H1 (cell line): ENCODE measurements around the gene ANO2. TPM values are rescaled to one million over a fixed set of nuclear protein-coding genes. Genes with fewer than 3 reads are reported as not detected.

Source experiments
- CTCF ChIA-PET: fragments of 300-600 bp; sonication (Branson Sonifier 250); formaldehyde crosslinking; loops from one replicate; lab custom pipeline; 2021; ENCODE audit not compliant: partially characterized antibody; lab: Charles Lee
- POLR2A ChIA-PET: fragments of 300-600 bp; sonication (Branson Sonifier 250); formaldehyde crosslinking; loops from one replicate; lab custom pipeline; 2021; ENCODE audit warnings: inconsistent platforms; ENCODE audit not compliant: partially characterized antibody; lab: Charles Lee
- DNase-seq, 2 experiments: peaks; one replicate each; pipeline versions ENCODE4 v3.0.0 to v3.0.0-alpha.2; 2010 to 2022; ENCODE audit warnings: low spot score in 2 of 2, low read depth in 1 of 2, mixed read lengths in 1 of 2
- FAIRE-seq: peaks from 2 replicates; lab custom pipeline; 2011; peaks lifted over from hg19 to GRCh38; lab: Jason Lieb, UNC
- H2AFZ ChIP-seq: 2 replicates; pipeline ENCODE4 v1.8.1; 2012; ENCODE audit warnings: low read length, inconsistent platforms
- H2AK5ac ChIP-seq: 2 replicates; pipeline ENCODE4 v1.6.1; 2013; ENCODE audit warnings: low read depth, low read length
- H2BK120ac ChIP-seq: replicated peaks from 2 replicates; pipeline ENCODE3; 2013; ENCODE audit warnings: low read depth, low read length, inconsistent platforms
- H2BK12ac ChIP-seq: 2 replicates; pipeline ENCODE4 v1.6.1; 2013; ENCODE audit warnings: low read depth, low read length
- H2BK15ac ChIP-seq: 2 replicates; pipeline ENCODE4 v1.6.1; 2013; ENCODE audit warnings: low read length
- H2BK20ac ChIP-seq: 2 replicates; pipeline ENCODE4 v1.6.1; 2013; ENCODE audit warnings: low read length
- H2BK5ac ChIP-seq: 2 replicates; pipeline ENCODE4 v1.6.1; 2013; ENCODE audit warnings: low read depth, low read length
- H3K14ac ChIP-seq: 2 replicates; pipeline ENCODE4 v1.6.1; 2013; ENCODE audit warnings: inconsistent platforms; ENCODE audit not compliant: insufficient read length
- H3K18ac ChIP-seq: 2 replicates; pipeline ENCODE4 v1.6.1; 2013; ENCODE audit warnings: low read length; ENCODE audit errors: extremely low read depth
- H3K23ac ChIP-seq: 2 replicates; pipeline ENCODE4 v1.6.1; 2013; ENCODE audit warnings: inconsistent platforms; ENCODE audit not compliant: insufficient read length
- H3K23me2 ChIP-seq: 2 replicates; pipeline ENCODE4 v1.6.1; 2013; ENCODE audit warnings: low read depth, low read length
- H3K27ac ChIP-seq: 2 replicates; pipeline ENCODE4 v1.6.1; 2011; ENCODE audit warnings: low read depth, low read length, inconsistent platforms
- H3K27me3 ChIP-seq, 4 experiments: replicated peaks in 1 of 4; 1 replicate in 1 of 4; 2 replicates in 3 of 4; pipeline versions ENCODE4 v1.6.1 to v1.8.1; 2011 to 2013; ENCODE audit warnings: low read length in 3 of 4, mild to moderate bottlenecking in 3 of 4, inconsistent platforms in 2 of 4, mixed read lengths in 2 of 4, moderate library complexity in 1 of 4; ENCODE audit not compliant: control insufficient read depth in 3 of 4, insufficient read depth in 3 of 4; ENCODE audit errors: extremely low read depth in 1 of 4
- H3K36me3 ChIP-seq, 4 experiments: 2 replicates each; pipeline versions ENCODE4 v1.6.1 to v1.8.1; 2011 to 2013; ENCODE audit warnings: mild to moderate bottlenecking in 4 of 4, low read length in 3 of 4, moderate library complexity in 2 of 4, control low read depth in 1 of 4, inconsistent platforms in 1 of 4; ENCODE audit not compliant: insufficient read depth in 4 of 4, control insufficient read depth in 2 of 4
- H3K4ac ChIP-seq: replicated peaks from 2 replicates; pipeline ENCODE3; 2013; ENCODE audit warnings: low read length, low read depth, mixed read lengths, inconsistent platforms; ENCODE audit not compliant: insufficient read length
- H3K4me1 ChIP-seq, 4 experiments: replicated peaks in 1 of 4; 1 replicate in 1 of 4; 2 replicates in 3 of 4; pipeline versions ENCODE4 v1.6.1 to v1.8.1; 2011 to 2013; ENCODE audit warnings: low read length in 3 of 4, inconsistent platforms in 2 of 4, mixed read lengths in 1 of 4; ENCODE audit not compliant: insufficient read depth in 4 of 4, control insufficient read depth in 3 of 4
- H3K4me2 ChIP-seq, 2 experiments: 2 replicates each; pipeline versions ENCODE4 v1.6.1 to v1.8.1; 2011 to 2013; ENCODE audit warnings: low read depth in 2 of 2, low read length in 2 of 2, control low read depth in 1 of 2, inconsistent platforms in 1 of 2, mild to moderate bottlenecking in 1 of 2; ENCODE audit not compliant: insufficient read depth in 1 of 2
- H3K4me3 ChIP-seq, 4 experiments: fragments of 200-600, 300-600 bp in 1 of 4; sonication (generic), shearing (Covaris generic), sonication (Bioruptor Twin) in 1 of 4; 2 replicates each; pipeline versions ENCODE4 v1.5.1 to v1.8.1; 2011 to 2016; ENCODE audit warnings: low read length in 4 of 4, low read depth in 3 of 4, control low read depth in 2 of 4, inconsistent platforms in 2 of 4, mild to moderate bottlenecking in 2 of 4, mixed read lengths in 1 of 4, moderate library complexity in 1 of 4; ENCODE audit not compliant: insufficient read depth in 2 of 4; ENCODE audit errors: extremely low read depth in 1 of 4
- H3K56ac ChIP-seq: replicated peaks from 2 replicates; pipeline ENCODE3; 2013; ENCODE audit warnings: low read depth, mild to moderate bottlenecking, mixed read lengths, low read length, inconsistent platforms; ENCODE audit not compliant: insufficient read length
- H3K79me1 ChIP-seq: 2 replicates; pipeline ENCODE4 v1.6.1; 2013; ENCODE audit warnings: low read depth, low read length, control low read depth
- H3K79me2 ChIP-seq, 2 experiments: 2 replicates each; pipeline versions ENCODE4 v1.6.1 to v1.8.1; 2012 to 2013; ENCODE audit warnings: low read length in 2 of 2, mild to moderate bottlenecking in 2 of 2, inconsistent platforms in 1 of 2; ENCODE audit not compliant: insufficient read depth in 2 of 2, control insufficient read depth in 1 of 2
- H3K9ac ChIP-seq, 4 experiments: replicated peaks in 1 of 4; 1 replicate in 1 of 4; 2 replicates in 3 of 4; pipeline versions ENCODE4 v1.6.1 to v1.8.1; 2011 to 2013; ENCODE audit warnings: low read depth in 3 of 4, low read length in 3 of 4, control low read depth in 2 of 4, mild to moderate bottlenecking in 2 of 4, moderate library complexity in 2 of 4, inconsistent platforms in 1 of 4; ENCODE audit errors: extremely low read depth in 1 of 4
- H3K9me3 ChIP-seq, 2 experiments: 2 replicates each; pipeline versions ENCODE4 v1.6.1 to v1.8.1; 2012 to 2013; ENCODE audit warnings: mild to moderate bottlenecking in 2 of 2, moderate library complexity in 2 of 2, control low read depth in 1 of 2, inconsistent platforms in 1 of 2, low read depth in 1 of 2, low read length in 1 of 2, mixed read lengths in 1 of 2; ENCODE audit not compliant: insufficient read depth in 2 of 2
- H4K20me1 ChIP-seq, 2 experiments: replicated peaks in 1 of 2; 2 replicates each; pipeline versions ENCODE3 to v1.8.1; 2011 to 2013; ENCODE audit warnings: inconsistent platforms in 2 of 2, low read length in 2 of 2, mild to moderate bottlenecking in 1 of 2; ENCODE audit not compliant: insufficient read depth in 2 of 2, control insufficient read depth in 1 of 2
- H4K5ac ChIP-seq: 2 replicates; pipeline ENCODE4 v1.6.1; 2013; ENCODE audit warnings: low read length, low read depth, mixed read lengths, inconsistent platforms; ENCODE audit not compliant: insufficient read length
- H4K8ac ChIP-seq: 2 replicates; pipeline ENCODE4 v1.8.0; 2013; ENCODE audit warnings: mild to moderate bottlenecking, moderate library complexity, low read length, inconsistent platforms; ENCODE audit not compliant: insufficient read depth; ENCODE audit errors: extremely low read depth
- H4K91ac ChIP-seq: replicated peaks from 2 replicates; pipeline ENCODE3; 2013; ENCODE audit warnings: low read length, mixed read lengths, inconsistent platforms; ENCODE audit not compliant: insufficient read length
- SUZ12 ChIP-seq: fragments of 200-600 bp; sonication (generic); IDR thresholded peaks from 2 replicates; pipeline ENCODE4 v1.6.1; 2012; ENCODE audit warnings: mild to moderate bottlenecking, inconsistent platforms, low read length, moderate library complexity, mixed read lengths
- WGBS, 2 experiments: shearing (Covaris generic) in 1 of 2; methylation state at CpG; one replicate each; pipeline versions ENCODE4 v1.1.6 to v1.1.7; 2013 to 2015; ENCODE audit warnings: low lambda C conversion rate in 2 of 2, mixed read lengths in 2 of 2, inconsistent platforms in 1 of 2, low coverage in 1 of 2, missing lambda C conversion rate in 1 of 2; ENCODE audit not compliant: insufficient replicate concordance in 2 of 2, insufficient coverage in 1 of 2, insufficient read length in 1 of 2; ENCODE audit errors: extremely low coverage in 1 of 2, missing lambda C conversion rate in 1 of 2; 5-methylcytosine and 5-hydroxymethylcytosine counted together
- polyA plus RNA-seq, 7 experiments: library from polyadenylated mRNA; depleted of rRNA in 3 of 7; stranded (reverse) in 5 of 7; unstranded in 2 of 7; fragments of >200 nt in 5 of 7; fragments of 200-250 nt in 2 of 7; gene quantifications; 1 replicate in 5 of 7; 2 replicates in 1 of 7; 4 replicates in 1 of 7; pipeline versions ENCODE4 v1.2.1 to v1.2.3, GENCODE V29; 2011 to 2013; ENCODE audit warnings: missing spikeins in 2 of 7, mixed read lengths in 2 of 7
- total RNA-seq: library from RNA; stranded (reverse); fragmentation: NEBNext Ultra II Directional; extraction: Animal tissue kit (Norgen Biotek cat#: 25700); gene quantifications from 2 replicates; pipeline ENCODE4 v1.2.1, GENCODE V29; 2021

Gene ANO2
- total and polyA plus RNA-seq, 2 of the 8 experiments (the other 6 are each of a cell fraction or from before 2014, with no cell fraction given), result 1.9 to 5.5 TPM

GRCh38 chr12:5690240-5690639 is 254.8 kb downstream of the ANO2 start:
- no peaks in the 10 kb centered on the region for H3K23me2 ChIP-seq
- CTCF ChIA-PET, result interaction anchor here (1.2 to 1.9 kb wide), 4 partner anchors 9 to 40 kb away, joined by 3 to 6 read pairs (median 4); no protein-coding TSS in a partner anchor
- H3K4me2 ChIP-seq, result no peak overlapping the region
- no peaks in the 10 kb centered on the region for H3K4me1 ChIP-seq
- no peak for TF ChIP-seq SUZ12
- no peak overlapping the region for H3K9ac ChIP-seq
- no peaks in the 10 kb centered on the region for H3K36me3 ChIP-seq
- H4K20me1 ChIP-seq, result no peaks in the 10 kb centered on the region
- no peak overlapping the region for H3K56ac ChIP-seq
- H3K4me3 ChIP-seq, result no peak overlapping the region
- H2BK5ac ChIP-seq, result no peak overlapping the region
- H2AFZ ChIP-seq, result no peak overlapping the region
- no peak overlapping the region for H4K5ac ChIP-seq
- no peak overlapping the region for H3K4ac ChIP-seq
- H2BK12ac ChIP-seq, result no peak overlapping the region
- no peak overlapping the region for H2BK15ac ChIP-seq
- H3K9me3 ChIP-seq, result peaks cover 0 to 3% of the 10 kb centered on the region in 2 experiments; a peak in 1 of 4 replicates
- no peak overlapping the region for H4K91ac ChIP-seq
- H3K27ac ChIP-seq, result no peak overlapping the region
- H3K23ac ChIP-seq, result no peak overlapping the region
- H3K79me1 ChIP-seq, result no peaks in the 10 kb centered on the region
- no peak overlapping the region for H2BK120ac ChIP-seq
- DNase-seq (no peak), FAIRE-seq (no peak)
- no peak overlapping the region for H2BK20ac ChIP-seq
- H3K79me2 ChIP-seq, result no peaks in the 10 kb centered on the region
- H3K27me3 ChIP-seq, result no peaks in the 10 kb centered on the region; a peak in 1 of 7 replicates
- H2AK5ac ChIP-seq, result no peak overlapping the region
- no peak overlapping the region for H3K18ac ChIP-seq
- no peak overlapping the region for H4K8ac ChIP-seq
- POLR2A ChIA-PET, result no interaction called here
- 100% methylated on average over 1 of the region's 1 CpG; no CpG with 5 or more reads in 1 of the 2 experiments for WGBS, 2 experiments
- H3K14ac ChIP-seq, result no peak overlapping the region
